H1 (cell line): ENCODE results near the gene EFHC1. TPM values are rescaled to one million over a fixed set of nuclear protein-coding genes. Genes with fewer than 3 reads are reported as not detected.

Experiments
- GABPA ChIP-seq: IDR thresholded peaks from 2 replicates; pipeline ENCODE4 v1.6.1; 2011; ENCODE audit warnings: mild to moderate bottlenecking, low read length, moderate library complexity, borderline replicate concordance; ENCODE audit not compliant: insufficient read depth
- NANOG ChIP-seq: IDR thresholded peaks from 2 replicates; pipeline ENCODE4 v1.6.1; 2011; ENCODE audit warnings: low read length, low read depth, mild to moderate bottlenecking, inconsistent platforms; ENCODE audit not compliant: insufficient read depth, poor library complexity, severe bottlenecking
- polyA plus RNA-seq, 7 experiments: library from polyadenylated mRNA; depleted of rRNA in 3 of 7; stranded (reverse) in 5 of 7; unstranded in 2 of 7; fragments of >200 nt in 5 of 7; fragments of 200-250 nt in 2 of 7; gene quantifications; 1 replicate in 5 of 7; 2 replicates in 1 of 7; 4 replicates in 1 of 7; pipeline versions ENCODE4 v1.2.1 to v1.2.3, GENCODE V29; 2011 to 2013; ENCODE audit warnings: missing spikeins in 2 of 7, mixed read lengths in 2 of 7
- total RNA-seq: library from RNA; stranded (reverse); fragmentation: NEBNext Ultra II Directional; extraction: Animal tissue kit (Norgen Biotek cat#: 25700); gene quantifications from 2 replicates; pipeline ENCODE4 v1.2.1, GENCODE V29; 2021
- TF ChIP-seq, protein P1 (sequence below), 3 experiments: IDR thresholded peaks; 1 replicate in 2 of 3; 2 replicates in 1 of 3; pipeline versions ENCODE4 v1.5.1 to v1.6.1; 2011; ENCODE audit warnings: low read length in 3 of 3, mild to moderate bottlenecking in 3 of 3, inconsistent platforms in 2 of 3, low read depth in 1 of 3, moderate library complexity in 1 of 3; ENCODE audit not compliant: insufficient read depth in 1 of 3; ENCODE audit errors: control extremely low read depth in 1 of 3
- TF ChIP-seq, protein P2 (sequence below): fragments of 300-600 bp; sonication (generic); IDR thresholded peaks from 2 replicates; pipeline ENCODE4 v1.7.1; 2012; ENCODE audit warnings: low read length, moderate library complexity, mild to moderate bottlenecking, inconsistent platforms; ENCODE audit not compliant: insufficient replicate concordance

EFHC1 gene
- total and polyA plus RNA-seq, 2 of the 8 experiments (the other 6 are each of a cell fraction or from before 2014, with no cell fraction given), result 10.5 to 16.4 TPM

DNA sequence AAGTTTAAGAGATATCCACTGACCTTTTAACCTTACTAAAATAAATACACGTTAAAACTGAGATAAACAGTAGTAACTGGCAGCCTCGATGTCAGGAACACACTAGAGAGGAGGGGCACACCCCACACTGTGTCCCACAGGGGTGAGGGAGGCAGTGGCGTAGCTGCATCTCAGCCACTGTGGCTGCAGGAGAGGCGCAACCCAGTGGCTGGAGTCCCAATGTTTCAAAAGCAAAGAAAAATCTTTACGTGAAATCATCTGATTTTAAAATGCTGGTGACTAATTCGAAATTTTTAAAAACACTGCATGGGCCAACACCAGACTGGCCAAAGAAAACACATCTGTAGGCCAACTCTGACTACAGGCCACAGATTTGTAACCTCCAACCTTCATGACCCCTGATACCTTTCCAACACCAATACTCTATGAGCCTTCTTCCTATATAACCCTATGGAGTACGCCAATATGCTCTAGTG, 102.0 kb downstream of the EFHC1 start (continued):
- TF ChIP-seq, protein P1, sequence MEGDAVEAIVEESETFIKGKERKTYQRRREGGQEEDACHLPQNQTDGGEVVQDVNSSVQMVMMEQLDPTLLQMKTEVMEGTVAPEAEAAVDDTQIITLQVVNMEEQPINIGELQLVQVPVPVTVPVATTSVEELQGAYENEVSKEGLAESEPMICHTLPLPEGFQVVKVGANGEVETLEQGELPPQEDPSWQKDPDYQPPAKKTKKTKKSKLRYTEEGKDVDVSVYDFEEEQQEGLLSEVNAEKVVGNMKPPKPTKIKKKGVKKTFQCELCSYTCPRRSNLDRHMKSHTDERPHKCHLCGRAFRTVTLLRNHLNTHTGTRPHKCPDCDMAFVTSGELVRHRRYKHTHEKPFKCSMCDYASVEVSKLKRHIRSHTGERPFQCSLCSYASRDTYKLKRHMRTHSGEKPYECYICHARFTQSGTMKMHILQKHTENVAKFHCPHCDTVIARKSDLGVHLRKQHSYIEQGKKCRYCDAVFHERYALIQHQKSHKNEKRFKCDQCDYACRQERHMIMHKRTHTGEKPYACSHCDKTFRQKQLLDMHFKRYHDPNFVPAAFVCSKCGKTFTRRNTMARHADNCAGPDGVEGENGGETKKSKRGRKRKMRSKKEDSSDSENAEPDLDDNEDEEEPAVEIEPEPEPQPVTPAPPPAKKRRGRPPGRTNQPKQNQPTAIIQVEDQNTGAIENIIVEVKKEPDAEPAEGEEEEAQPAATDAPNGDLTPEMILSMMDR (IDR thresholded peaks at IDR 0.05; ENCODE audit: control extremely low read depth in 1 of 3, insufficient read depth in 1 of 3, low read depth in 1 of 3, low read length in 3 of 3), result no peak
- TF ChIP-seq GABPA, result no peak
- no peak for TF ChIP-seq NANOG
- TF ChIP-seq, protein P2, sequence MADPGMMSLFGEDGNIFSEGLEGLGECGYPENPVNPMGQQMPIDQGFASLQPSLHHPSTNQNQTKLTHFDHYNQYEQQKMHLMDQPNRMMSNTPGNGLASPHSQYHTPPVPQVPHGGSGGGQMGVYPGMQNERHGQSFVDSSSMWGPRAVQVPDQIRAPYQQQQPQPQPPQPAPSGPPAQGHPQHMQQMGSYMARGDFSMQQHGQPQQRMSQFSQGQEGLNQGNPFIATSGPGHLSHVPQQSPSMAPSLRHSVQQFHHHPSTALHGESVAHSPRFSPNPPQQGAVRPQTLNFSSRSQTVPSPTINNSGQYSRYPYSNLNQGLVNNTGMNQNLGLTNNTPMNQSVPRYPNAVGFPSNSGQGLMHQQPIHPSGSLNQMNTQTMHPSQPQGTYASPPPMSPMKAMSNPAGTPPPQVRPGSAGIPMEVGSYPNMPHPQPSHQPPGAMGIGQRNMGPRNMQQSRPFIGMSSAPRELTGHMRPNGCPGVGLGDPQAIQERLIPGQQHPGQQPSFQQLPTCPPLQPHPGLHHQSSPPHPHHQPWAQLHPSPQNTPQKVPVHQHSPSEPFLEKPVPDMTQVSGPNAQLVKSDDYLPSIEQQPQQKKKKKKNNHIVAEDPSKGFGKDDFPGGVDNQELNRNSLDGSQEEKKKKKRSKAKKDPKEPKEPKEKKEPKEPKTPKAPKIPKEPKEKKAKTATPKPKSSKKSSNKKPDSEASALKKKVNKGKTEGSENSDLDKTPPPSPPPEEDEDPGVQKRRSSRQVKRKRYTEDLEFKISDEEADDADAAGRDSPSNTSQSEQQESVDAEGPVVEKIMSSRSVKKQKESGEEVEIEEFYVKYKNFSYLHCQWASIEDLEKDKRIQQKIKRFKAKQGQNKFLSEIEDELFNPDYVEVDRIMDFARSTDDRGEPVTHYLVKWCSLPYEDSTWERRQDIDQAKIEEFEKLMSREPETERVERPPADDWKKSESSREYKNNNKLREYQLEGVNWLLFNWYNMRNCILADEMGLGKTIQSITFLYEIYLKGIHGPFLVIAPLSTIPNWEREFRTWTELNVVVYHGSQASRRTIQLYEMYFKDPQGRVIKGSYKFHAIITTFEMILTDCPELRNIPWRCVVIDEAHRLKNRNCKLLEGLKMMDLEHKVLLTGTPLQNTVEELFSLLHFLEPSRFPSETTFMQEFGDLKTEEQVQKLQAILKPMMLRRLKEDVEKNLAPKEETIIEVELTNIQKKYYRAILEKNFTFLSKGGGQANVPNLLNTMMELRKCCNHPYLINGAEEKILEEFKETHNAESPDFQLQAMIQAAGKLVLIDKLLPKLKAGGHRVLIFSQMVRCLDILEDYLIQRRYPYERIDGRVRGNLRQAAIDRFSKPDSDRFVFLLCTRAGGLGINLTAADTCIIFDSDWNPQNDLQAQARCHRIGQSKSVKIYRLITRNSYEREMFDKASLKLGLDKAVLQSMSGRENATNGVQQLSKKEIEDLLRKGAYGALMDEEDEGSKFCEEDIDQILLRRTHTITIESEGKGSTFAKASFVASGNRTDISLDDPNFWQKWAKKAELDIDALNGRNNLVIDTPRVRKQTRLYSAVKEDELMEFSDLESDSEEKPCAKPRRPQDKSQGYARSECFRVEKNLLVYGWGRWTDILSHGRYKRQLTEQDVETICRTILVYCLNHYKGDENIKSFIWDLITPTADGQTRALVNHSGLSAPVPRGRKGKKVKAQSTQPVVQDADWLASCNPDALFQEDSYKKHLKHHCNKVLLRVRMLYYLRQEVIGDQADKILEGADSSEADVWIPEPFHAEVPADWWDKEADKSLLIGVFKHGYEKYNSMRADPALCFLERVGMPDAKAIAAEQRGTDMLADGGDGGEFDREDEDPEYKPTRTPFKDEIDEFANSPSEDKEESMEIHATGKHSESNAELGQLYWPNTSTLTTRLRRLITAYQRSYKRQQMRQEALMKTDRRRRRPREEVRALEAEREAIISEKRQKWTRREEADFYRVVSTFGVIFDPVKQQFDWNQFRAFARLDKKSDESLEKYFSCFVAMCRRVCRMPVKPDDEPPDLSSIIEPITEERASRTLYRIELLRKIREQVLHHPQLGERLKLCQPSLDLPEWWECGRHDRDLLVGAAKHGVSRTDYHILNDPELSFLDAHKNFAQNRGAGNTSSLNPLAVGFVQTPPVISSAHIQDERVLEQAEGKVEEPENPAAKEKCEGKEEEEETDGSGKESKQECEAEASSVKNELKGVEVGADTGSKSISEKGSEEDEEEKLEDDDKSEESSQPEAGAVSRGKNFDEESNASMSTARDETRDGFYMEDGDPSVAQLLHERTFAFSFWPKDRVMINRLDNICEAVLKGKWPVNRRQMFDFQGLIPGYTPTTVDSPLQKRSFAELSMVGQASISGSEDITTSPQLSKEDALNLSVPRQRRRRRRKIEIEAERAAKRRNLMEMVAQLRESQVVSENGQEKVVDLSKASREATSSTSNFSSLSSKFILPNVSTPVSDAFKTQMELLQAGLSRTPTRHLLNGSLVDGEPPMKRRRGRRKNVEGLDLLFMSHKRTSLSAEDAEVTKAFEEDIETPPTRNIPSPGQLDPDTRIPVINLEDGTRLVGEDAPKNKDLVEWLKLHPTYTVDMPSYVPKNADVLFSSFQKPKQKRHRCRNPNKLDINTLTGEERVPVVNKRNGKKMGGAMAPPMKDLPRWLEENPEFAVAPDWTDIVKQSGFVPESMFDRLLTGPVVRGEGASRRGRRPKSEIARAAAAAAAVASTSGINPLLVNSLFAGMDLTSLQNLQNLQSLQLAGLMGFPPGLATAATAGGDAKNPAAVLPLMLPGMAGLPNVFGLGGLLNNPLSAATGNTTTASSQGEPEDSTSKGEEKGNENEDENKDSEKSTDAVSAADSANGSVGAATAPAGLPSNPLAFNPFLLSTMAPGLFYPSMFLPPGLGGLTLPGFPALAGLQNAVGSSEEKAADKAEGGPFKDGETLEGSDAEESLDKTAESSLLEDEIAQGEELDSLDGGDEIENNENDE, result no peak
